PFSK-1 (cell line): ENCODE data around the gene NUDC. TPM values are rescaled to one million over a fixed set of nuclear protein-coding genes. Genes with fewer than 3 reads are reported as not detected.

Experiments used
- FOXP2 ChIP-seq: optimal IDR thresholded peaks from 2 replicates; pipeline ENCODE3; 2011; ENCODE audit warnings: borderline replicate concordance, control low read depth, inconsistent platforms; ENCODE audit not compliant: insufficient read depth; ENCODE audit errors: extremely low read length, extremely low read depth
- POLR2AphosphoS5 ChIP-seq: IDR thresholded peaks from 2 replicates; pipeline ENCODE4 v1.6.1; 2012; ENCODE audit warnings: low read depth, mild to moderate bottlenecking, control low read depth, low read length, moderate library complexity
- SIN3A ChIP-seq: IDR thresholded peaks from 2 replicates; pipeline ENCODE4 v1.6.1; 2012; ENCODE audit warnings: mild to moderate bottlenecking, low read length, moderate library complexity, borderline replicate concordance; ENCODE audit not compliant: insufficient read depth
- TAF1 ChIP-seq: IDR thresholded peaks from 2 replicates; pipeline ENCODE4 v1.6.1; 2012; ENCODE audit warnings: low read length, control low read depth, borderline replicate concordance; ENCODE audit not compliant: insufficient read depth
- polyA plus RNA-seq: library from polyadenylated mRNA; unstranded; fragments of >200 nt; gene quantifications from one replicate; pipeline ENCODE4 v1.2.1, GENCODE V29; 2012; ENCODE audit warnings: low read depth, missing spikeins; ENCODE audit not compliant: insufficient read length
- TF ChIP-seq, protein P1 (sequence below), 2 experiments: IDR thresholded peaks; 2 replicates each; pipeline versions ENCODE4 v1.6.1 to v1.8.0; 2011 to 2012; ENCODE audit warnings: low read depth in 2 of 2, low read length in 2 of 2, control low read depth in 1 of 2, inconsistent platforms in 1 of 2, mild to moderate bottlenecking in 1 of 2, moderate library complexity in 1 of 2; ENCODE audit not compliant: insufficient read depth in 1 of 2

NUDC gene
- polyA plus RNA-seq, result 148 TPM

DNA sequence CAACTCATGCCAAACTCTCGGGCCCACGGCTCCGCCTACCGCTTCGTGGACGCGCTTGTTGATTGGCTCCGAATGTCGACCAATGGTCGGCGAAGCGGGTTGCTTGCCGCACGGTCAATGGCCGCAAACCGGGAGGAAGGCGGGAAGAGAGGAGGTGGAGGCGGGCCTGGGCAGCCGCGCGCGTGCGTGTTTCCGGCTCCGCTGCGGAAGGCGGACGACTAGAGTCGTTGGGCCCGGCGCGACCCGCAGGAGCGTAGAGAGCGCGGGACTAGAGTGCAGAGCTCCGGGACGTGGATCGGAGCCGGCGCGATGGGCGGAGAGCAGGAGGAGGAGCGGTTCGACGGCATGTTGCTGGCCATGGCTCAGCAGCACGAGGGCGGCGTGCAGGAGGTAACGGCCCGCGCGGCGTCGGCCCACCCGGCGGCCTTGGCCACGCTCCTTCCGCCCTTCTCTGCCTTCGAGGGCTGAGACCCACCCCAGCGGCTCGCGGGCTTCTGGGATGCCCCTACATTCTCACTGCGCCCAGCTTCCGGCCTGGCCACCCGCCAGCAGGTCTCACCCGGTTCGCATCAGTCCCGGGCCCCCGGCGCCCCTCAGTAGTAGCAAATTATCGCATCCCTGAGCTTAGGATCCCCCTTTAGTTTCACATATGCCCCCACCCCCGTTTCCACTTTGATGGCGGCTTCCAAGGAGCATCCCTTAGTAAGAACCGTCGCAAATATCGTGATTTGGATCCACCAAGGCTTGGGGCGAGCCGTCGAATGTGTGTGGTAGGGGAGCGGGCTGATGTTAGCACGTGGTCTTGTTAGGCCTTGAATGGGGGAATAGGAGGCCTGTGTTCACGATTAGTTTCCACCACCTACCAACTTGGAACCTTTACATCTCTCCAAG, at the start of gene NUDC:
Gene NUDC, plus strand, starts transcription at position 204 of the 891 bp plus-strand sequence. Its CDS starts 106 bp downstream, at position 310.
- TF ChIP-seq SIN3A, result no peak
- peak; percentile 92 for TF ChIP-seq POLR2AphosphoS5
- TF ChIP-seq TAF1, result peak; percentile 79
- peak; percentile 52 for TF ChIP-seq FOXP2
- TF ChIP-seq, protein P1, sequence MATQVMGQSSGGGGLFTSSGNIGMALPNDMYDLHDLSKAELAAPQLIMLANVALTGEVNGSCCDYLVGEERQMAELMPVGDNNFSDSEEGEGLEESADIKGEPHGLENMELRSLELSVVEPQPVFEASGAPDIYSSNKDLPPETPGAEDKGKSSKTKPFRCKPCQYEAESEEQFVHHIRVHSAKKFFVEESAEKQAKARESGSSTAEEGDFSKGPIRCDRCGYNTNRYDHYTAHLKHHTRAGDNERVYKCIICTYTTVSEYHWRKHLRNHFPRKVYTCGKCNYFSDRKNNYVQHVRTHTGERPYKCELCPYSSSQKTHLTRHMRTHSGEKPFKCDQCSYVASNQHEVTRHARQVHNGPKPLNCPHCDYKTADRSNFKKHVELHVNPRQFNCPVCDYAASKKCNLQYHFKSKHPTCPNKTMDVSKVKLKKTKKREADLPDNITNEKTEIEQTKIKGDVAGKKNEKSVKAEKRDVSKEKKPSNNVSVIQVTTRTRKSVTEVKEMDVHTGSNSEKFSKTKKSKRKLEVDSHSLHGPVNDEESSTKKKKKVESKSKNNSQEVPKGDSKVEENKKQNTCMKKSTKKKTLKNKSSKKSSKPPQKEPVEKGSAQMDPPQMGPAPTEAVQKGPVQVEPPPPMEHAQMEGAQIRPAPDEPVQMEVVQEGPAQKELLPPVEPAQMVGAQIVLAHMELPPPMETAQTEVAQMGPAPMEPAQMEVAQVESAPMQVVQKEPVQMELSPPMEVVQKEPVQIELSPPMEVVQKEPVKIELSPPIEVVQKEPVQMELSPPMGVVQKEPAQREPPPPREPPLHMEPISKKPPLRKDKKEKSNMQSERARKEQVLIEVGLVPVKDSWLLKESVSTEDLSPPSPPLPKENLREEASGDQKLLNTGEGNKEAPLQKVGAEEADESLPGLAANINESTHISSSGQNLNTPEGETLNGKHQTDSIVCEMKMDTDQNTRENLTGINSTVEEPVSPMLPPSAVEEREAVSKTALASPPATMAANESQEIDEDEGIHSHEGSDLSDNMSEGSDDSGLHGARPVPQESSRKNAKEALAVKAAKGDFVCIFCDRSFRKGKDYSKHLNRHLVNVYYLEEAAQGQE (IDR thresholded peaks at IDR 0.05; ENCODE audit: insufficient read depth in 1 of 2, low read depth in 2 of 2, low read length in 2 of 2), result peak in 1 of 2 experiments; percentile 17; a peak in 1 of 4 replicates

DNA sequence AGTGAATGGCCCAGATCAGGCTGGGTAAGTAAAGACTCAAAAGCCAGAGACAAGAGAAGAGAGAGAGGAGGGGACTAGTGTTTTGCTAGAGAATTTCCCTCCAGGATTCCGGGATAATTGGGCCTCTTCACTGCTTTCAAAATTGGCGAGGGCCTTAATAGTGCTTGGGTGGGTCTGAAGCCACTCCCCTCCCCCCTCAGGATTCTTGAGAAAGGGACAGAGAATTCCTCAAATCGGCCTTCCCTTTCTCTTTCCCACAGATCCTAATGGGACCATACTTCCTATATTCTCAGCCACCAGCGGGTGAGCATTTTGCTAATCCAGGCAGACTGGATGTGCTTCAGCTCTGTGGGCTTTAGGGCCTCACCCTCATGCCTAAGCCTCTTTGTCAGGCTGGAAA, 46.6 kb upstream of the NUDC start:
- TF ChIP-seq POLR2AphosphoS5 (no peak), SIN3A (no peak), FOXP2 (no peak), TAF1 (no peak)
- TF ChIP-seq, protein P1 (IDR thresholded peaks at IDR 0.05; ENCODE audit: insufficient read depth in 1 of 2, low read depth in 2 of 2, low read length in 2 of 2), result no peak

GRCh38 chr1:26877326-26877725, 44.2 kb upstream of the NUDC start:
- TF ChIP-seq POLR2AphosphoS5, result no peak

DNA sequence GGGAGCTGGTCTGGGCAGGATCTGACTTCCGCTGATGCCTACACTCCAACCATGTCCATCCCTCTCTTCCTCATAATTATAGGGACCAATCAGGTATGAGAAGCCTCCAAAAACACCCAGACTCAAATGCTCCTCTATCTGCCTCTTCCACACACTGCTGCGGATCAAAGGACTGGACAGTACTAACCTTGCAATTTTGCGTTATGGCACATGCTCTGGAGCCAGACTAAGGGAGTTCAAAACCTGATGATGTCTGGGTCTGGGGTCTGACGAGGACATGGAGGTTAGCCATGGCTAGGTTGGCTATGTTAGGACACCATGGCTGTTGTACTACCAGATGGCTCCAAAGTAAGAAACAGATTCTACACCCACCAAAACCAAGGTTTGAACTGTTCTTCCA, 41.8 kb upstream of the NUDC start:
- TF ChIP-seq, protein P1 (IDR thresholded peaks at IDR 0.05; ENCODE audit: insufficient read depth in 1 of 2, low read depth in 2 of 2, low read length in 2 of 2), result no peak
- TF ChIP-seq TAF1 (no peak), FOXP2 (no peak)

- no peak for TF ChIP-seq POLR2AphosphoS5
- TF ChIP-seq FOXP2, result no peak
- TF ChIP-seq SIN3A, result no peak
- TF ChIP-seq TAF1, result no peak
- TF ChIP-seq, protein P1 (IDR thresholded peaks at IDR 0.05; ENCODE audit: insufficient read depth in 1 of 2, low read depth in 2 of 2, low read length in 2 of 2), result no peak
These were observed 38.7 kb upstream of the NUDC start for GRCh38 chr1:26882696-26883463.
